HG02610 (cell line): Measurements from ENCODE around the gene ACIN1.
A peak's percentile ranks its signal among the peaks of the same experiment; 100 is the strongest.

Source experiments
- ATAC-seq: cut with Tn5 transposase; IDR thresholded peaks from one replicate; pipeline ENCODE4 v1.9.1; 2021; ENCODE audit warnings: mild to moderate bottlenecking, moderate library complexity; ENCODE audit not compliant: unreplicated experiment

The ACIN1 gene

GRCh38 chr14:23062002-23062401 lies 32.9 kb downstream of the ACIN1 start:
- no peak for ATAC-seq

GRCh38 chr14:23060536-23061260 lies 34.2 kb downstream of the ACIN1 start:
- ATAC-seq, result no peak

GRCh38 chr14:23058654-23059504 lies 36.1 kb downstream of the ACIN1 start:
- no peak for ATAC-seq

- ATAC-seq, result peak; percentile 49
Measured at GRCh38 chr14:23057757-23058653, 36.9 kb downstream of the ACIN1 start.

GRCh38 chr14:23056956-23057756 lies 37.8 kb downstream of the ACIN1 start, which contains the start of gene CDH24:
Gene CDH24, minus strand, starts transcription at chr14:23057520. Its CDS starts 1,787 bp downstream, at chr14:23055733.
- no peak for ATAC-seq

GRCh38 chr14:23056145-23056955 lies 38.6 kb downstream of the ACIN1 start:
- ATAC-seq, result peak; percentile 55

- no peak for ATAC-seq
Measured at GRCh38 chr14:23055621-23056144, 39.3 kb downstream of the ACIN1 start.

- no peak for ATAC-seq
Measured at GRCh38 chr14:23055147-23055550, 39.8 kb downstream of the ACIN1 start.

- no peak for ATAC-seq
Measured at GRCh38 chr14:23054000-23054811, 40.7 kb downstream of the ACIN1 start.

- no peak for ATAC-seq
Measured at GRCh38 chr14:23053426-23053825, 41.5 kb downstream of the ACIN1 start.

- no peak for ATAC-seq
Measured at GRCh38 chr14:23052671-23053070, 42.3 kb downstream of the ACIN1 start.

GRCh38 chr14:23052182-23052623 lies 42.7 kb downstream of the ACIN1 start:
- ATAC-seq, result no peak

- no peak for ATAC-seq
Measured at GRCh38 chr14:23051141-23052057, 43.5 kb downstream of the ACIN1 start.

GRCh38 chr14:23049011-23049410 lies 45.9 kb downstream of the ACIN1 start:
- ATAC-seq, result no peak

GRCh38 chr14:23047751-23048693 lies 46.9 kb downstream of the ACIN1 start:
- no peak for ATAC-seq

- no peak for ATAC-seq
Measured at GRCh38 chr14:23047034-23047634, 47.8 kb downstream of the ACIN1 start.
